H1 (cell line): ENCODE measurements around the gene ATP5F1E. TPM values are rescaled to one million over a fixed set of nuclear protein-coding genes. Genes with fewer than 3 reads are reported as not detected.

Experiments
- TCF12 ChIP-seq: IDR thresholded peaks from 2 replicates; pipeline ENCODE4 v1.6.1; 2011; ENCODE audit warnings: low read depth, mild to moderate bottlenecking, low read length
- polyA plus RNA-seq, 7 experiments: library from polyadenylated mRNA; depleted of rRNA in 3 of 7; stranded (reverse) in 5 of 7; unstranded in 2 of 7; fragments of >200 nt in 5 of 7; fragments of 200-250 nt in 2 of 7; gene quantifications; 1 replicate in 5 of 7; 2 replicates in 1 of 7; 4 replicates in 1 of 7; pipeline versions ENCODE4 v1.2.1 to v1.2.3, GENCODE V29; 2011 to 2013; ENCODE audit warnings: missing spikeins in 2 of 7, mixed read lengths in 2 of 7
- total RNA-seq: library from RNA; stranded (reverse); fragmentation: NEBNext Ultra II Directional; extraction: Animal tissue kit (Norgen Biotek cat#: 25700); gene quantifications from 2 replicates; pipeline ENCODE4 v1.2.1, GENCODE V29; 2021

ATP5F1E gene
- total and polyA plus RNA-seq, 2 of the 8 experiments (the other 6 are each of a cell fraction or from before 2014, with no cell fraction given): 15.7 to 47.8 TPM

DNA sequence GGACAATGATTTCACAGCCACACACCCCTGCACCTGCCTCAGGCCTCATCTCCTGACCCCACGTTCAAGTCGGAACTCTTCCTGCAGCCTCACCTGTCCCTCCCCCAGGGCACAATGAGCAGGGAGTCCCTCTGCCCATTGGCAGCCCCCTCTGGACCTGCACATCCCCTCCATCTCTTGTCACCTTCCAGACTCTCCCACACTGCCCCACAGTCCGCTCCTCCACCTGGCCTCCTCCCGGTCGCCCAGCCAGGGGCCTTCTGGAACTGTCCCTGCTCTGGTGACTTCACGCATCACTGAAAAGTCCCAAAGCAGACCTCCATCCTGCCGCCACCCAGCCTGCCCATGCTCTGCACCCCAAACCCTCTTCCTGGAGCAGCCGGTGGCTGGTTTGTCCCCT, 29.7 kb downstream of the ATP5F1E start (continued):
- TF ChIP-seq TCF12: no peak
